GM21529 (cell line): ENCODE data around the gene CHST8.

Experiments
- ATAC-seq: cut with Tn5 transposase; IDR thresholded peaks from one replicate; pipeline ENCODE4 v1.9.1; 2021; ENCODE audit not compliant: unreplicated experiment

Gene CHST8

DNA sequence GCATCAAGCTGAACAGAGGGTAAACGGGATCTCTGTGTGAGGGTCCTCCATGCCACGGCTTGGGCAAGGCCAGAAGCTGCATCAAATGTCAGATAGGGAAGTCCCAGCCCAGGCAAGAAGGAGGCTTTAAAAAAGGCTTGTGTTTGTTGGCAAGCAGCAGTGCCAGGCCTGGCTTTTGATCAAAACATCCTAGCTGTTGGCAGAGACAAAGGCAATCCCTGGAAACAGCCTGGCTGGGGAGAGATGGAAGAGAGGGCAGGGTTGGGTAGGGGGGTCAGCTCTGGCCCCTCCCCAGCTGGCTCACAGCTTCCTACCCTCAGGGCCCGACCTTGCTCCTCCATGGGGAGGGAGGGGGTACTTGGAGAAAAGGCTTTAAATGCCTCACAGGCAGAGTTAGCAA is 113.2 kb downstream of the CHST8 start:
- ATAC-seq = no peak

DNA sequence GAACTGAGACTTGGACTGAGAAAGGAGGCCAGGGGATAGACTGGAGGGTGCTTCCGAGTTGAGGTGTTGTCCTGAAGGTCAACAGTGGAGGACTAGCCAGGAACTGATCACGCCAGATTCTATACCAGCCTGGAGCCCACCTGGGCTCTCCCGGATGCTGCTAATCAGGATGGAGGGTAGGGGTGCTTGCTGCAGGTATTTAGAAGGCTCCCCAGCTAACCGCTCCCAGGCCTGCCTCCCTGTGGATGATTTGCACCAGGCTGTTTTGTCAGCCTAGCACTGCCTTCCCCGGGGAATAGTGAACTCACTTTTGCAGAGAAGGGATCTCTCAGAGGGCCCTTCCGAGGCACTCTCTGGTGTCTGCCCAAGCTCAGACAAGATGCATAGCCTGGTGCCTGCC is 114.4 kb downstream of the CHST8 start:
- ATAC-seq = no peak

DNA sequence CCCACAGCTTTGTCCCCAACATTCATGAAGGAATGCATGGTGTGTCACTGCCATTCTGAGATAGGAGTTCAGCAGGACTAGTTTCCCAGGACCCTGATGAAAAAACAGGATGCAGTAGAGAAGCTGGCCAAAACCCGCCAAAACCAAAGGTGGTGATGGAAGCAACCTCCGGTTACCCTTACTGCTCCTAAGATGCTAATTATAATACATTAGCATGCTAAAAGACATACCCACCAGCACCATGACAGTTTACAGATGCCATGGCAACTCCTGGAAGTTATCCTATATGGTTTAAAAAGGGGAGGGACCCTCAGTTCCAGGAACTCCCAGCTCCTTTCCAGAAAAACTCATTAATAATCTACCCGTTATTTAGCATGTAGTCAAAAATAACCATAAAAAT is 115.0 kb downstream of the CHST8 start:
- no peak for ATAC-seq

DNA sequence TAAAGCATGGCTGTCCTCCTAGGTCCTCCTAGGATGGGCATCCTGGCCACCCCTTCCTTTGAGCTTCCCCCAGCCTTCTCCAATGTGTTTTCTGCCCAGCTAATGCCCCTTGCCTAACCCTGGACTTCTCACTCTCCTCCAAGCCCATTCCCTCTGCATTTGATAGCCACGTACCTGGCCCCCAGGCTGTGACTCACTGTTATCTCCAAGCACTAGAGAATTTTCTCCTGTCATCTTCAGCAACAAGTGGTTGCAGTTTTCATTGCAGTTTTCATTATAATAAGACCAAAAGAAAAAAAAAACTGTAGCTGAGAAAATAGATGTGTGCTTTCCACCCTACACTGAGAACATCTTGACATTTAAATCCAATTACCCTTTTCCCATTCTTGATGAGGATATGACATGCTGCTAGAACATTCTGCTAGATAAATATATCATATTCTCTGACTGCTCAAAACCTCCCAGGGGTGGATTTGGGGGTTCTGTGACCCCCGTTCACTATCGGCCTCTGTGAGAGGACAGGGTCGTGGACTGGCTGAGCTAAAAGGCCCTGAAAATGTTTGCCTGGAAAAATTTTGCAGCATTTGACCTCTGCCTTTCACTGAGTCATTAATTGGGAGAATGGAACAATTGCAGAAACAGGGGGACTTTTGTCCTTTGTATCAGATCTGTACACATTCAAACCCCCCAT is 116.1 kb downstream of the CHST8 start:
- no peak for ATAC-seq

DNA sequence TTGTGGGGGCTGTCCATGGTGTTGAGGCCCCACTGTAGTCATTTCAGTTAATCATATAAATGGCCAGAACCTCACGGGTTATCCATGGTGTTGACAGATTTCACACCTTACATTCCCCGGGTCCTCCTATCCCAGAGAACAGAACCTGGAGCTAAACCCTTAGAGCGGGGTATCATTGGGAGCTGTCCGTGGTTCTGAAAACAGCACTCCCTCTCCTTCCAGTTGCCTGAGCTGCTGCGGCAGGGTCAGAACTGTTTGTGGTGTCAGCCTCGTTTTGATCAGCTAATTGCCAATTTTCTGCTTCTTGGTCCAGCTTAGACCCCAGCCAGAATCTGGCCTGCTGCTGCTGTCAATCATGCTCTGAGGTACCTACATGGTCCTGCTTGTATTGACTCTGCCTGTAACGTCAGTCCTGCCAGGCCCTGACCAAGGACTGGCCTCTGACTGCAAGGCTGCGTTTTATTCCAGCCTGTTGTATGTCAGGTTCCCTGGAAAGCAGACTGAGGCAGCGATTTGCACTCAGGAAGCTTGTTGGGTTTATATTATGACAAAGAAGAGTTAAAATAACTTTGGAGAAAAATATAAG is 119.2 kb downstream of the CHST8 start:
- ATAC-seq = no peak

DNA sequence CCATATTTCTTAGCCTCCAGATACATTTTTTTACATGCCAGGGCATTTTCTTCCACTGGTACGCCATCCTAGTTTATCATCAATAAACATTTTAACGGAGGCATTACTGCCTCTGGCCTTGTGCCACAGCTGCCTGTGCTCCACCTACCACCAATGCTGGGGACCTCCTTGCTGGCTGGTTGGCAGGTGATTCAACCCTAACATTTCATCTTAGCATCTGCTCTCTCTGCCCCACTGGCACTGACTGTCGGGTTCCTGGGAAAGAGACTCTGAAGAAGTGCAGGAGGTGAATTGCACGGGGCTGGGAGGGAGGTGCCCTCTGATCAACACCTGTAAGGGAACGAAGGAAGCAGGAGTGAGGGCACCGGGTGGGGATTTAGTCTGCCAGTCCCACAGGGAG is 123.5 kb downstream of the CHST8 start:
- no peak for ATAC-seq

DNA sequence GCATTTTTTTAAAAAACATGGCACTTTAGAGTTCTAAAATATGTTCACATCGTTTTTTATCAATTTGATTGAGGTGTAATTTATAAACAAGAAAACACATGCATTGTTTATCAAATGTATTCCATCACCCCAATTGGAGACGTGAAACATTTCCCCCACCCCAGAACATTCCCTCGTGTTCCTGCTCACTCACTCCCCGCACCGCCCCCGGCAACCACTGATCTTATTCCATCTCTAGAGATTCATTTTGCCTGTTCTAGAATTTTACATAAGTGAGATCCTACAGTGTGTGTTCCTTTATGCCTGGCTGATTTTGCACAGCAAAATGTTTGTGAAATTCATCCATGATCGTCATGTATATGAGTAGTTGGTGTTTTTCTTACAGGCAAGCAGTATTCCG is 124.4 kb downstream of the CHST8 start:
- no peak for ATAC-seq

DNA sequence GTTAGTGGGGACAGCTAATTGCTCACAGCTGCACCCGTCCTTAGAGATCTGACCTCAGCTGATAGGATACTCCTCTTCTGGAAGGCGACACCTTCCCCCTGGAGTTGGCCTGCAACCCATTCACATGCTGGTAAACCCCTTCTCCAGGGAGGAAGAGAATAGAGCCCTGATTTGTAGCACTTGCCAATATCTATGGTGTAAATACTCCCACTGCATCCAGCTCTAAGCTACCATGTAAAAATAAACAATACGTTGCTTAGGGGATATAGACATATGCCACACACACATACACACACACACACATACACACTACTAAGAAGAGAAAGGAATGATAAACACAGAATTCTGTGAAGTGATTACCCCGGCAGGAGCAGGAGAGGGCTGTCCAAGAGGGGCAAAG is 125.5 kb downstream of the CHST8 start:
- ATAC-seq = no peak

DNA sequence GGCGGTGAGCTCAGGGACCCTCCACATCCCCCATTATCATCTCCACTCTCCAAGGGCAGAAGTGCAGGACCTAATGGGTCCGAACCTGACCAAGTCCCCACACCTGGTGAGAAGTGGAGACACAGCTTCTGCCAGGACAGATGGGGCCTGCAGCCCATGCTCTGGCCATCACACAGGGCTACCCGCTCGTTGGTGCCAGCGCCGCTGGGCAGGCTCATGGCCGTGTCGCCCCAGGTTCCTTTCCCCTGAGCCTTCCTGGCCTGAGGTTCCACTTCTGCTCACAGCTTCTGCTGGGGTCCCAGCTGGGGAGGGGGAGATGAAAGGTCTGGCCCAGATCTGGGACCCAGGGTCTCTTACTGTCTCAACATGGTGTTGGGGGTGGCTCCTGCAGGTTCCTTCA is 126.5 kb downstream of the CHST8 start:
- no peak for ATAC-seq

DNA sequence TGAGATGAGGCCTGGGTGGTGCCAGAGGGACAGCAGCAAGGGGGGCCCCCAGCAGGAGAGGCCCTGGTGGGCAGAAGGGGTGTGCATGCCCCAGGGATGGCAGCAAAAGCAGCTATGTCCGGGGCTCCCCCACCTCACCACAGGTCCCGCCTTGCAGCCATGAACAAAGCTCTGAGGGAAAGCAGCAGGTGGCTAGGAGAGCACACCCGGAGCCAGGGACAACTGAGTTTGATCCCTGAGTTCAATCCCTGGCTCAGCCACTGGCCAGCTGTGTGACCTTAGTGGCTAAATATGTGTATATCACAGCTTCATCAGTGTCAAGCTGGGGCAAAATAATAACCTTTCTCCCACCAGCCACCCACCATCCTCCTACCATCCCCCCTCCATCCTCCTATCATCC is 127.3 kb downstream of the CHST8 start:
- ATAC-seq = no peak

DNA sequence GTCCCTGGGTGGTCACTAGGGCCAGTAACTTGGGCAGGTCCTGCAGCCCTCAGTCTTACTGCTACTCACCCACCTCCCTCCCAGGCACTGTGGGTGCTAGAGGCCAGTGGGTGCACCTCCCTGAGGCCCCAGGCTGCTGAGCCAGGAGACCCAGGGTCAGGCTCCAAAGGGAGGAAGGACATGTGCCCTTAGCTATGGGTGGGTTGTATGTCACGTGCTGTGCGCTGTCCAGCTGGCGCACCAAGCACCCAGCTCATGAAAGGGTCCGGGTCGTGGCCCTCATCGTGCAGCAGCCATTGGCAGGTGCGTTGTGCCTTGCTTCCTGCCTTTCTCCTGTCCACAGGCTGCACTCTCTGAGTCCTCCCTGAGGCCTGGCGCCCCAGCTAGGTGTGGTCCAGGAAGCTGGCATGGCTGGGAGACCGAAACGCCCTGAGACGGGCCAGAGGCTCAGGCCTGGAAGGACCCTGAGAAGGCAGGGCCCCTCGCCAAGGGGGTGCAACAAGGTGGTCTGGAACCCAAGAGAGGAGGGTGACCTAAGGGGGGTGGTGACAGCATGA is 127.9 kb downstream of the CHST8 start:
- ATAC-seq = no peak

DNA sequence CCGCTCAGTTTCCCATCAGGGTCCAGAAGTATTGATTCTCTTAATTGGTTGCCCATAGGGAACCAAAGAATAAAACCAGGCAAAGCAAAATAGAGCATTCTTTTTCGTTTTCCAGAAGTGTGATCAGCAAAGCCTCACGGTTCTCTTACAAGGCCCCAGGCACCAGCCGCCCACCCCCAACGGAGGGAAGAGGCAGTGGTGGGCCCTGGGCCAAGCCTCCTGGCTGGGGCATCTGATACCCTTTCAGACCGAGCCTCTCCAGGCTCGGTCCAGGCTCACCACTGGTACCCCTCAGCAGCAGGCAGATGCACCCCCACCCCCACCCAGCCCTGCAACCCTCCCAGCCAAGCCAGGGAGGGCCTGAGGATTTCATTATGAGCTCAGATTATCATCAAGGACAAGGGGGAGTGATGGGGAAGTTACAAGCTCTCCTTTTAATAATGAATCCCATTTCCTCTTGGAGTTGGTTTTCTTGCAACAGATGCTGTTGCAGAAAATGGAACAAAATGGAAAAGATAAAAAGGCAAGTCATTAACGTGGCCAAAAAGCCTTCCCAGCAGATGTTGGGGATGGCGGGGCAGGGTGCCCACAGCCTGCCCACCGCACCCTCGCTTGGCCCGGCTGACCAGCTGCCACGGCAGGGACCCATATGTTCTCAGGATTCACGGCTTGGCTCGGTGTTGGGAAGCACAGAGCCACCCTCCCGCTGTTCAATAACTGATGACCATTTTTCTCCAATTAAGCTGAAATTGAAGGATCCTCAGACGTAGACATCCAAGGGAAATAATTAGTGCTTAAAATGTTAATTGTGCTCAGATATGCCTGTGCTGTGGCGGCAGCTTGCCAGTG is 129.1 kb downstream of the CHST8 start:
- no peak for ATAC-seq

DNA sequence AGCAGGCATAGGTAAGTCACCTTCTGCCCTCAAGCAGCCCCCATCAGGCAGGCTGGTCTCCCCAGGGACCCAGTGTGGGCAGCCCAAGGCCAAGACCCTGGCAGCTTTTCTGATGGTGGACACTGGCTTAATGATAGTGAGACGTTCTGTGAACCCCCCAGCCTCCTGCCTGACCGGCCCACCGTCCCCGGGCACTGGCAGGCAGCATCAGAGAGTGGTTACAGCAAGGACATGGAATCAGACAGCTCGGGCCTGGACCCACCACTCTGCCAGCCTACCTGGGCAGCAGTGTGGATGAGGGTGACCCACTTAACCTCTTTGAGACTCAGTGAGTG is 129.7 kb downstream of the CHST8 start:
- no peak for ATAC-seq

DNA sequence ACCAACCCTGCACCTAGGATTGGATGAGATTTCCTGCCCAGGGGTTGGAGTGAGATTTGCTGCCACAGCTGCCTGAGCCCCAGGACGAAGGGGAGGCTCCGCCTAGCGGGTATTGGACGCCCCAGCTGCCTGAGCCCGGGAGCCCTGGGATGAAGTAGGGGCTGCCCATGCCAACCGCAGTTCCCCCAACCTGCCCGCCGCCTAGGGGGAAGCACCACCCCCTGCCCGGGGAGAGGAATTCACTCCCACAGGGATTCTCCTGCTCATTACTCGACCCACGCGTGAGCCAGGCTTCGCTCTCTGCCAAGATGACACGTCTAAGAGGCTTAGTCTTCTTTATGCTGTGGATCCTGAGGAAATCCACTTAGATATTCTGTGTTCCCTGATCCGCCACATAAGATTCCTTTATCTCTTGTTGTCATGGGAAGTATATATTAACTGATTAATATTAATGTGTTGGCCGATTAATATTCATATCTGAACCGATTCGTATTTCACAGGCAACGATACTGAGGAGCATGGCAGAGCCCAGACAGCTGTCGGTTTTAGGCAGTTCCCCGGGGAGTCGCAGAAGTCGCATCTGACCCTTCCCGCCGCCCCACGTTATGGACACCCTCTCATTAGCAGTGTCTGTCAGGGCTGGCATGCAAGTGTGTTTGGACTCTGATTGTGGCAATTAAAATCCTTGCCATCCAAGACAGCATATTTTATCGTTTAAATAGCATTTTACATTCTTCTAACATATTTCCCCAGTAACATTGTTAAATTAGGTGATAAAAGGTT is 130.5 kb downstream of the CHST8 start:
- ATAC-seq = no peak

DNA sequence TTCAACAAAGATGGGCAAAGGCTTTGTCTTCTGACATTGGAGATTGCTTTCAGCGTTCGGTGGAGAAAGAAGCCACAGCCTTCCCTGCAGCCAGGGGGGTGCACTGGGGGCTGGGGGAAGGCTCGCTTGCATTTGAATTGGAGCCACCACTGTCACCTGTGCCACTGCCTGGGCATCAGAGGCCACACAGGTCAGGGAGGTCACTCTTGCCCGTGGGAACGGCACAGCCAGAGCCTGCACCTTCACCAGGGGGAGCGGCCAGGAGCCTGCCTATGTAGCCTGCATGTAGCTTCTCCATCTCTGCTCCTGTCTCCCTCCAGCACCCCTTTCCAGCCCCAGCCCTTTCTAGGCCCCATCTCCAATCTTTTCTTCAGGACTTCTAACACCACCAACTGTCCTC is 131.2 kb downstream of the CHST8 start:
- ATAC-seq = no peak

DNA sequence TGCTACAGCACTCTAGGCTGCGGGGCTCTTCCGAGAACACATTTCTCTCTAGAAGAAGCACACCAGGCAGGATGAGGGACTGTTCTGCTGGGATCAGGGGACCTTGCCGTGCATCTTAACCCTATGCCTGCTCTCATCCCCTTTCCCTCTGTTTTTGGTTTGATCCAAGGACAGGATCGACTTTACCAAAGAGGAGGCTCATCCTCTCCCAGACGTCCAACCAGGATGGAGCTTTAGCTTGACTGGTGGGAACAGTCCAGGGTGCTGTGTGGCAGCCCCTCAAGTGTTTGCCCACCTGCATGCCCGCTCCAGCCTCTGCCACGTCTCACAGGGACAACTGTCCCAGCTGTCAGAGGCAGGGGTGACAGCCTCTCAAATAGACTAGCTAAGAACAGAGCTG is 132.6 kb downstream of the CHST8 start:
- ATAC-seq = no peak

DNA sequence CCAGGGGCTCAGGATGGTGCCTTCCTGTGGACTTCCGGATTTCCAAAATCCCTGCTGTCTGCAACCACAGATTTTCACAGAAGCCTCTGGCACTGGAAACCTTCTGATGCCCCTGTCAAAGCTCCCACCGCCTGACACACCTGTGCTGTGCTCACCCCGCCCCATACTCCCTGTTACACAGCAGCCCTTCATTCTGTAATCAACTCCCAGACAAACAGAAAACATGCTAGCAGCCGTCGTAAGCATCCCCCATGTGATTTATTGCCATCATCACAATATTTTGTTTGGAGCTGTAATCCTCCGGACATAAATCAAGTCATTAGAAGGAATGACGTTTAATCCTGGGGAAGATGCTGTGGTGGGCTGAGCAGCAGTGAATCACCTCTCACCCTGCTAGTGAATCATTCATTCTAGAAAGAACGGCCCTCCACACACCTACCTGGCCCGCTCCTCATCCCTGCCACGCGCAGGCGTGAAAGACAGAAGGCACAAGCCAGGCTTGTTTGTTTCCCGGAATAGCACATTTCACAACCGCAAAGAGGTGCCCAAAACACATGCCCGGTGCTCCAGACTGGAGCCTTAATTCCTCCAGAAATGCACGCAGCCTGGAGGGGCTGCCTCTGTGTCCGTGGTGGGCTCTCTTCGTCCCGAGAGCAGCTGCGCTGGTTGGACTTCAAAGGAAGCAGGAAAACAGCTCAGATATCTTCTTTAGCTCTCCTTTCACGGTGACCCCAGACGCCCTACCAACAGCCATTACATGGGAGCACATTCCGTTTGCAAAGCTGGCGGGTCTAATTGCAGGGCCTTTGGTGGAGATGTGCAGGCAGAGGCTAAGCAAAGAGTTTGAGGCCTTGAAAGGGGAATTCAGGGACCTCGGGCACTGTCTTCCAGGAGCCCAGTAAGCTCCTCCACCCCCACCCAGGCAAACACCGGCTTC is 133.6 kb downstream of the CHST8 start:
- ATAC-seq = no peak

DNA sequence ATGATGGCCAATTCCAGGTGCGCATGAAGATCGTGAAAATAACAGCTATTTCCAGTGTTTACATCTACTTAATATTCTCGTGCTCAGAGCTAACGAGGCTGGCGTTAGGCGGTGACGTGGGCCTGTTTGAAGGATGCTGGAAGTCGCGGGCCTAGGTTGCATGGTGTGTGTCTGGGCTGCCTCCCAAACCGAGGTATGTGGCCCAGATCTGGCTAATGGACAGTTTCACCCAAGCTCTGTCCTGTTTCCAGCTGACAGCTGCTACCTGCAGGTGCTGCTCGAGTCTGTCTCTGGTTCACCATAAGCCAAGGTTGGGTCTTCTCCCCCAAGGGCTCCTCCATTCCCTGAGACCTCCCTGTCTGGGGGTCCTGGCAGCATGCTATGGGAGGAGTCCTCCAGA is 134.4 kb downstream of the CHST8 start:
- ATAC-seq = no peak

DNA sequence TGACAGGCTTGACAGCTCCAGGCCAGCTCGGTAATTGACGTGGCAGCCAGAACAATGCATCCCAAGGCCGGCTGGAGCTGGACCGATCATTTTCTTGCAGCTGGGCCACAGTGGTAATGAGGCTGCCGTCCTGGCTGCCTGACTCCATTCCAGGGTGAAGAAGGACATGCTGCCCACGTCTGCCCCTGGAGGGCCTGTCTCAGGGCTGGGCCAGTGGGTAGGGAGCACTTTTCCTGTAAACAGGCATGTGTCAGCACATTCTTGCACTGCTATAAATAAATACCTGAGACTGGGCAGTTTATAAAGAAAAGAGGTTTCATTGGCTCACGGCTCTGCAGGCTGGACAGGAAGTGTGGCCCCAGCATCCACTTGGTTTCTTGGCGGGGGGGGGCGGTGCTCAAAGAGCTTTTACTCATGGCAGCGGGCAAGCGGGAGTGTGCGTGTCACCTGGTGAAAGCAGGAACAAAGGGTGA is 136.8 kb downstream of the CHST8 start:
- ATAC-seq = no peak

DNA sequence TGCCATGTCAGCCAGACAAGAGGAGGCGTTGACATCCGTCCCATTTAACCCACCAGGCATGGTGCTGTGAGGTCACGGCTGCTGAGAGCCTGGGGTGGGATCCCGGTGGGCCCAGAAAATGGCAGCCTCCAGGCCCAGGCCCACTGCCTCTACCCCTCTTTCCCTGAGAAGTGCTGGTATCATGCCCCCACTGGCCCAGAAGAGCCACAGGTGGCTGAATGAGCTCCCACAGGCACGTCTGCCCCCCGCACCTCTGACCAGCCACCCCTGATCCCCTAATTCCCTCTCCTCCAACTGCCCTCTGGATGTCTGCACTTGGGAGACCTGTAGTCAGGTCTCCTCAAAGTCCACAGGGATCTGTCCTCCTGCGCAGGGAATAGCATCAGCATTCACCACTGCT is 137.6 kb downstream of the CHST8 start:
- no peak for ATAC-seq
